Measurements from ENCODE around the gene PLA1A. TPM values are rescaled to one million over a fixed set of nuclear protein-coding genes. Genes with fewer than 3 reads are reported as not detected.

PLA1A gene
- polyA plus RNA-seq, 3 donors, result 0.36 TPM; not detected in 2

DNA sequence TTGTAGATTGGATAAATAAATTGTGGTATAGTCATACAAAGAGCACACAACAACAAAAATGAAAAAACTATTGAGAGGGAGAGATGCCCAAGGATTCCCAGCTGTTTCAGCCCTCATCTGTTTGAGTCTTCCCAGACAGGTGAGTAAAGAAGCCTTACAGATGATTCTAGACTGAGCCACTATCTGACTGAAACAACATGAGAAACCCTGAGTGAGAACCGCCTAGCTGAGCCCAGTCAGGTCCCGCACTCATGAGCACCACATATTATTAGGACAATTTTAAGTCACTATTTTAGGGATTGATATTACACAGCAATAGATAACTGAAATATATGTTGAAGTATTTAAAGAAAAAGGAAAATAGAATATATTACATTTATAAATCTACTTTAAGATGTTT is 43.7 kb downstream of the PLA1A start:
- Mint-ChIP-seq H3K36me3 (peaks cover 7% of the 10 kb centered on the region in 2 donors), H3K9me3 (no peaks in the 10 kb centered on the region), H3K27ac (no peak overlapping the region), H3K27me3 (ENCODE audit: low read depth in 3 of 3) (peaks cover 0 to 4% (median 0%) of the 10 kb centered on the region in 3 donors), H3K4me1 (peaks cover 35% of the 10 kb centered on the region), H3K4me3 (no peak overlapping the region)
- Histone ChIP-seq H3K4me3 (replicated peaks in 1 of 3; ENCODE audit: low read depth in 2 of 3, low read length in 3 of 3) (no peak overlapping the region), H3K79me2 (ENCODE audit: insufficient read depth, low read length) (no peaks in the 10 kb centered on the region), H3K4me2 (replicated peaks; ENCODE audit: extremely low read depth, low read length, poor library complexity, severe bottlenecking) (no peak overlapping the region), H2AFZ (ENCODE audit: insufficient read depth, low read depth, low read length, poor library complexity, severe bottlenecking) (no peak overlapping the region), H3K27ac (ENCODE audit: low read depth in 1 of 2, low read length in 2 of 2) (no peak overlapping the region), H3K9ac (ENCODE audit: insufficient read depth, low read length, poor library complexity, severe bottlenecking) (no peak overlapping the region), H3K4me1 (ENCODE audit: control insufficient read depth in 1 of 2, insufficient read depth in 2 of 2, low read length in 2 of 2) (peaks cover 31 to 32% of the 10 kb centered on the region in 2 donors), H3K9me3 (replicated peaks in 1 of 2; ENCODE audit: control insufficient read depth in 1 of 2, insufficient read depth in 1 of 2, low read length in 2 of 2) (no peaks in the 10 kb centered on the region), H3K27me3 (ENCODE audit: control insufficient read depth in 2 of 2, insufficient read depth in 2 of 2, low read length in 2 of 2) (no peaks in the 10 kb centered on the region), H4K20me1 (ENCODE audit: insufficient read depth, low read length) (no peaks in the 10 kb centered on the region), H3K36me3 (replicated peaks in 1 of 2; ENCODE audit: control insufficient read depth in 1 of 2, insufficient read depth in 2 of 2, low read length in 2 of 2) (no peaks in the 10 kb centered on the region)
- TF ChIP-seq, protein P1, sequence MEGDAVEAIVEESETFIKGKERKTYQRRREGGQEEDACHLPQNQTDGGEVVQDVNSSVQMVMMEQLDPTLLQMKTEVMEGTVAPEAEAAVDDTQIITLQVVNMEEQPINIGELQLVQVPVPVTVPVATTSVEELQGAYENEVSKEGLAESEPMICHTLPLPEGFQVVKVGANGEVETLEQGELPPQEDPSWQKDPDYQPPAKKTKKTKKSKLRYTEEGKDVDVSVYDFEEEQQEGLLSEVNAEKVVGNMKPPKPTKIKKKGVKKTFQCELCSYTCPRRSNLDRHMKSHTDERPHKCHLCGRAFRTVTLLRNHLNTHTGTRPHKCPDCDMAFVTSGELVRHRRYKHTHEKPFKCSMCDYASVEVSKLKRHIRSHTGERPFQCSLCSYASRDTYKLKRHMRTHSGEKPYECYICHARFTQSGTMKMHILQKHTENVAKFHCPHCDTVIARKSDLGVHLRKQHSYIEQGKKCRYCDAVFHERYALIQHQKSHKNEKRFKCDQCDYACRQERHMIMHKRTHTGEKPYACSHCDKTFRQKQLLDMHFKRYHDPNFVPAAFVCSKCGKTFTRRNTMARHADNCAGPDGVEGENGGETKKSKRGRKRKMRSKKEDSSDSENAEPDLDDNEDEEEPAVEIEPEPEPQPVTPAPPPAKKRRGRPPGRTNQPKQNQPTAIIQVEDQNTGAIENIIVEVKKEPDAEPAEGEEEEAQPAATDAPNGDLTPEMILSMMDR (IDR thresholded peaks at IDR 0.05), result no peak
- no peak for DNase-seq
- intact Hi-C loops (cut with micrococcal nuclease), result loop anchor here in 1 of 2 donors (10.0 kb wide), 1 partner anchor 57 kb away; no protein-coding TSS in a partner anchor
- no CpG with 5 or more reads among the region's 2 CpGs for WGBS (ENCODE audit: insufficient coverage)

DNA sequence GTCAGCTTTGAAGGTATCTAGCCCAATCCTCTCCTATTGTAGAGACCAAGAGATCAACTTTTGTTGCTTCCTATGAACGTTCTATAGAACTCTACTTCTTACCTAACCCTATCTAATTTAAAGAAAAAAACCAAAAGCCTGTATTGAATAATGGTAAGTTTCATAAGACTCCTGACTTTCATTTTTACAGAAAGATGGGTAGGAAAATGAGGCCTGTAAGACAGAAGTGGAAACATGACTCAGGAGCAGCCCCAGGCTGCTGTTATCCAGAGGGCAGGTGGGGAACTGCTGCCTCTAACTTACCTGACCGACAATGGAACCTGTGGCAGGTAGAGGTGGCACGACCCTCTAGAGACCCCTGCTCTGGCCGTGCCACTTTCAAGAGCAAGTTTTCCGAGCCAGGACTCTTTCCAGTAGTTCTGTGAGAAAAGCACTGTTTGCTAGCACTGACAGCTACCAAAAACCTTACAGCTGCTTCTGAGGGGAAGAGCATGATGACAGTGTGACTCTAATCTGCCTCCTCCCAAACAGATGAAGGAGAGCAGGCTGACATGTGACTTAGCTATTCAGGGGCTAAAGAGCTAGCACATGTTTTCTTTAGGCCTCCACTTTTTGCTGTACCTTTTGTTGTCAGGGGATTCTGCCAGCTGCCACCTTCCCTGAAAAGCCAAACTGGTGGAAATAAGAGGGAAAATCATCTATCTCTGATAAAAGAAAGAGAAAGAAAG is 45.2 kb downstream of the PLA1A start:
- H3K27me3 ChIP-seq (ENCODE audit: control insufficient read depth in 2 of 2, insufficient read depth in 2 of 2, low read length in 2 of 2), result no peaks in the 10 kb centered on the region
- Mint-ChIP-seq H3K9me3 (no peaks in the 10 kb centered on the region), H3K4me3 (no peak overlapping the region), H3K36me3 (peaks cover 5 to 9% of the 10 kb centered on the region in 2 donors), H3K27me3 (ENCODE audit: low read depth in 3 of 3) (no peaks in the 10 kb centered on the region), H3K4me1 (peaks cover 20% of the 10 kb centered on the region), H3K27ac (peak overlapping the region in 1 of 7 donors; percentile 43)
- no peaks in the 10 kb centered on the region for H3K9me3 ChIP-seq (replicated peaks in 1 of 2; ENCODE audit: control insufficient read depth in 1 of 2, insufficient read depth in 1 of 2, low read length in 2 of 2)
- no peaks in the 10 kb centered on the region for H4K20me1 ChIP-seq (ENCODE audit: insufficient read depth, low read length)
- intact Hi-C loops (cut with micrococcal nuclease), result loop anchor here in 1 of 2 donors (10.0 kb wide), 1 partner anchor 58 kb away; no protein-coding TSS in a partner anchor
- no peak overlapping the region for H3K27ac ChIP-seq (ENCODE audit: low read depth in 1 of 2, low read length in 2 of 2)
- no peaks in the 10 kb centered on the region for H3K79me2 ChIP-seq (ENCODE audit: insufficient read depth, low read length)
- TF ChIP-seq, protein P1 (IDR thresholded peaks at IDR 0.05), result no peak
- no peak for DNase-seq
- 96% methylated on average over 3 of the region's 5 CpGs for WGBS (ENCODE audit: insufficient coverage)
- H3K36me3 ChIP-seq (replicated peaks in 1 of 2; ENCODE audit: control insufficient read depth in 1 of 2, insufficient read depth in 2 of 2, low read length in 2 of 2), result no peaks in the 10 kb centered on the region
- no peak overlapping the region for H2AFZ ChIP-seq (ENCODE audit: insufficient read depth, low read depth, low read length, poor library complexity, severe bottlenecking)
- H3K4me1 ChIP-seq (ENCODE audit: control insufficient read depth in 1 of 2, insufficient read depth in 2 of 2, low read length in 2 of 2), result peaks cover 17% of the 10 kb centered on the region in 2 donors
- H3K9ac ChIP-seq (ENCODE audit: insufficient read depth, low read length, poor library complexity, severe bottlenecking), result no peak overlapping the region
- no peak overlapping the region for H3K4me3 ChIP-seq (replicated peaks in 1 of 3; ENCODE audit: low read depth in 2 of 3, low read length in 3 of 3)
- H3K4me2 ChIP-seq (replicated peaks; ENCODE audit: extremely low read depth, low read length, poor library complexity, severe bottlenecking), result no peak overlapping the region
